Measurements from ENCODE around the gene NHLH2.

The NHLH2 gene

GRCh38 chr1:115840605-115841460 is at the start of gene NHLH2:
Gene NHLH2, minus strand, starts transcription at chr1:115841126. Its CDS starts 2,754 bp downstream, at chr1:115838372.
- no peak for DNase-seq (ENCODE audit: low read depth in 2 of 2, low spot score in 1 of 2)

- DNase-seq (ENCODE audit: low read depth in 2 of 2, low spot score in 1 of 2) = no peak
Measured at GRCh38 chr1:115890580-115890979, 49.7 kb upstream of the NHLH2 start.

DNA sequence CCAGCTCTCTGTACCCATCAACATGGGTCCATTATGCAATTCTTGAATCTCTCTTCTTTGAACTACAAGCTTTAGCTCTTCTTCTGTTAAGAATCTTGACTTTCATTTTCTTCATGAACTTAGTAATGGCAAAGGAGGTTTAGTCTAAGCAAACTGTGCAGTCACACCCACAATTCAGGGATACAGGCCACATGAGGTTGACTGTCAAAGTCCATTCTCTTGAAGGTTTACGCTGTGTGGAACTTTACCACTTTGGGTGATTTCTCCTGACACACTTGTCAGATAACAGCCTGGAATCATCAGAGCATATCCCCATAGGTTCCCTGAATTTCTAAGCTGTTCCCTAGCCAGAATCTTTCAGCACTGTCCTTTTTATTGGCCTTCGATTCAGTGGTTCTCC is 48.0 kb upstream of the NHLH2 start:
- DNase-seq (ENCODE audit: low read depth in 2 of 2, low spot score in 1 of 2) = no peak

GRCh38 chr1:115882913-115883902 is 42.3 kb upstream of the NHLH2 start:
- DNase-seq (ENCODE audit: low read depth in 2 of 2, low spot score in 1 of 2) = no peak

- no peak for DNase-seq (ENCODE audit: low read depth in 2 of 2, low spot score in 1 of 2)
Measured at GRCh38 chr1:115880981-115881672, 40.2 kb upstream of the NHLH2 start.

- DNase-seq (ENCODE audit: low read depth in 2 of 2, low spot score in 1 of 2) = no peak
Measured at GRCh38 chr1:115879977-115880376, 39.1 kb upstream of the NHLH2 start.

DNA sequence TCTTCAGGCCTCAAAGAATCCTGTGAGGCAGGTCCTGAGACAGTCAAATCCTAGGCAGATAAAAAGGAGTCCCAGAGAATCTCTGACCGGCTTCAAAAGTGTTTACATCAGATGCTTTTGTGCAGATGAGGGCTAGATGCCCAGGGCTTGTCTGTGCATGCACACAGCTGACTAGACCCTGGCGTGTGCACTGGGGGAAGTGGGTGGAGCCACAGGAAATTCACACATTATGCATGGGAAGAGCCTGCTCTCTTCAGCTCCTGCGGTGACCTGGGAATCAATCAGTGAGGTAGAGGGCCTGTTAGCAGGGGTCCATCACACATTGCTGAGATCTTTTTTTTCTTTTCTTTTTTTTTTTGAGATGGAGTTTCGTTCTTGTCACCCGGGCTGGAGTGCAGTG is 36.6 kb upstream of the NHLH2 start:
- DNase-seq (ENCODE audit: low read depth in 2 of 2, low spot score in 1 of 2) = no peak

GRCh38 chr1:115874904-115875303 is 34.0 kb upstream of the NHLH2 start:
- no peak for DNase-seq (ENCODE audit: low read depth in 2 of 2, low spot score in 1 of 2)

- DNase-seq (ENCODE audit: low read depth in 2 of 2, low spot score in 1 of 2) = no peak
Measured at GRCh38 chr1:115874497-115874896, 33.6 kb upstream of the NHLH2 start.

GRCh38 chr1:115873184-115873583 is 32.3 kb upstream of the NHLH2 start:
- no peak for DNase-seq (ENCODE audit: low read depth in 2 of 2, low spot score in 1 of 2)

DNA sequence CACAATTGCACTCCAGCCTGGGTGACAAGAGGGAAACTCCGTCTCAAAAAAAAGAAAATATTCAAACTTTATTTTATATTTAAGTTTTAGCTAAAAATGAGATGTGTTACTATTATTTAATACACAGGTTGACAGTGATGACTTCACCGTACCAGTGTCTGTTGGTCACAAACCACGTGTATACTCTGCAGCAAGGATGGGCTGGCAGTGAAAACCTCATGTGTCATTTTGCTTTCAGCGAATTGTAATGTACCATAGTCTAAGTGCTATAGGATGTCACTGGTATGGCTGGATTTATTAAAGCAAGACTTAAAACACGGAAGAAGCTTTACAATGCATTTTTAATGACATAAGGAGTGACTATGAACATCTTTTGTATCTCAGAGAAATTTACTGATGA is 28.1 kb upstream of the NHLH2 start:
- no peak for DNase-seq (ENCODE audit: low read depth in 2 of 2, low spot score in 1 of 2)

DNA sequence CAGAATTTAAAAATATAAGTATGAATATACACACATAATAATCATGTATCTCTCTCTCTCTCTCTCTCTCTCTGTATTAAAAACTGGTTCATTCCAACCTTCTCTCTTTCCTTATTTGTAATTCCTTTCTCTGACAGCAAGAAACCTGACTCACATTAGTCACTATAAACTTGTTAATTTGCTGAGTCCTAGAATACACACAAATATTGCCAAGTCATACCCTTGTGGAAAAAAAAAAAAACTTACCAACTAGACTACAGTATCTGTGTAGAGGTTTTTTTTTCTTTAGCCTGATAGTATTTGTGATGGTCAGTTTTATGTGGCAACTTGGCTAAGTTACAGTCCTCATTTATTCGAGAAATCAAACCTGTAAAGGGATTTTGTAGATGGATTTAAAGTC is 26.3 kb upstream of the NHLH2 start:
- DNase-seq (ENCODE audit: low read depth in 2 of 2, low spot score in 1 of 2) = no peak

GRCh38 chr1:115865704-115866380 is 24.9 kb upstream of the NHLH2 start:
- no peak for DNase-seq (ENCODE audit: low read depth in 2 of 2, low spot score in 1 of 2)

DNA sequence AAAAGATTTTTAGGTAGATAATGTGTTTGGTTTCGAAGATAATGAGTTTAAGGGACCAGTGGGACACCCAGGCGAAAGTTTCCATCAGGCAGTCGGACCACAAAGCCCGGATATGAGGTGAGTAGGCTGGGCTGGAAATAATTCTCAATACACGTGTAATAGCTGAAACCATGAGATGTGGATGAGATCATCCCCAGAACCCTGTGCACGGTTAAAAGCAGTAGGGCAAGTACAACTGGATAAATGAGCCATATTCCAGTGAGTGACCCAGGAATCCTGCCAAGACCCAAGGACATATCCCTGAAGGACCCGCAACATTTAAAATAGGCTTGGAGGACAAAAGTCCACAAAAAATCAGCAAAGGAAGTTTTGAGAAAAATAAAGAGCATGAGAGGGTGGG is 21.5 kb upstream of the NHLH2 start:
- DNase-seq (ENCODE audit: low read depth in 2 of 2, low spot score in 1 of 2) = no peak

DNA sequence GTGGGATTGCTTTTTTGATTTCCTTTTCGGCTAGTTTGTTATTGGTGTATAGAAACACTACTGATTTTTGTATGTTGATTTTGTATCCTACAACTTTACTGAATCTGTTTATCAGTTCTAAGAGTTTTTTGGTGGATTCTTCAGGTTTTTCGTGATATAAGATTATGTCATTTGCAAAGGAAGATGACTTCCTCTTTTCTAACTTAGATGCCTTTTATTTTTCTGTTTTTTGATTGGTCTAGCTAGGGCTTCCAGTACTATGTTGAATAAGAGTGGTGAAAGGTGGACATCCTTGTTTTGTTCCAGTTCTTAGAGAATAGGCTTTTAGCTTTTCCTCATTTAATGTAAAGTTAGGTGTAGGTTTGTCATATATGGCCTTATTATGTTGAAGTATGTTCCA is 13.1 kb upstream of the NHLH2 start:
- no peak for DNase-seq (ENCODE audit: low read depth in 2 of 2, low spot score in 1 of 2)

GRCh38 chr1:115850937-115851336 is 10.0 kb upstream of the NHLH2 start:
- DNase-seq (ENCODE audit: low read depth in 2 of 2, low spot score in 1 of 2) = no peak

DNA sequence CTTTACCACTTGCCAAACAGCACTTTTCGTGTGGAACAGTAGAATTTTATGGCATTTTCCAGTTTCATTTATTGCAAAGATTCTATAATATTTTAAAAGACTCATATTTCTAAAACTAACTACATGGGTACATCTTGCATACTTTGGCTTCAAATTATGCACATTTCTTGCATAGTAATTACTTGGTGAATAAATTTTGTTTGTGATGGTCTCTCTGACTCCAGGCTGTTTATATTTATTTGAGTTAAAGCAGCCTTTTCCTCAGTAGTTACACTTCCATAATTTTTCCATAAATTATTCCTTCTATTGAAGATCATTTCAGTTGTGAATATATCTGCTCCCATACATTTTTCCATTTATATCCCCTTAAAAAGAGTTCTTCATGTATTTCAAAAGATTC is 6.9 kb upstream of the NHLH2 start:
- DNase-seq (ENCODE audit: low read depth in 2 of 2, low spot score in 1 of 2) = no peak

- no peak for DNase-seq (ENCODE audit: low read depth in 2 of 2, low spot score in 1 of 2)
Measured at GRCh38 chr1:115842948-115843347, 2.0 kb upstream of the NHLH2 start.

DNA sequence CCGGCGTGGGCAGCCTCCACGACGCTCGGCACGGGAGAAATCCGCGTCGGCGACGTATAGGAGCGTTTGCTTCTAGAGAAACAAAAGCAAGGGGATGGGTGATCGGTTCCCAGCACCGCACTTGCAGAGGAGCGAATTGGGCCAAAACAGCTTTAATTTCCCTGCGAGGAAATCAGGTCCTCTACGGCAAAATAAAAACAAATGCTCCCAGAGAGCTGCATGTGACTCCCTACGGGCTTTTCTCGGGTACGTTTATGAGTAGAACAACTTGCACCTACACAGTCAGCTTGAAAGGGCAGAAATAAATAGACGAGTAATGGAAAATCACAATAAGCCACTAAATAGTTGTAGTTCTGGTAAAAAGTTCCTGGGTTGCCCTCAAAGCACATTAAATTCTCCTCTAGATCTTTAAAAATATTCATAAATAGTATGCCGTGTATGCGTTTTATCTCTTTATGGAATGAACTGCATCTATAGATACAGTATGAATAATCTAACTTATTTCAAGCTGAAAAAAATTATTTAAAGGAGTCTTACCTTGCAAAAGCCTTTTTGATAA is 1.2 kb downstream of the NHLH2 start:
- DNase-seq (ENCODE audit: low read depth in 2 of 2, low spot score in 1 of 2) = no peak

GRCh38 chr1:115839029-115839678 is 1.8 kb downstream of the NHLH2 start:
- no peak for DNase-seq (ENCODE audit: low read depth in 2 of 2, low spot score in 1 of 2)
